HG02759 (cell line): Measurements from ENCODE around the gene BMPR1A.
"Not testable (repeated sequence)": the region's sequence is repeated elsewhere in the genome, so short reads cannot be mapped to it uniquely, and the experiment has no call there.

ENCODE experiments used
- ATAC-seq: cut with Tn5 transposase; IDR thresholded peaks from one replicate; pipeline ENCODE4 v1.9.1; 2021; ENCODE audit warnings: mild to moderate bottlenecking, moderate library complexity; ENCODE audit not compliant: unreplicated experiment

The BMPR1A gene

DNA sequence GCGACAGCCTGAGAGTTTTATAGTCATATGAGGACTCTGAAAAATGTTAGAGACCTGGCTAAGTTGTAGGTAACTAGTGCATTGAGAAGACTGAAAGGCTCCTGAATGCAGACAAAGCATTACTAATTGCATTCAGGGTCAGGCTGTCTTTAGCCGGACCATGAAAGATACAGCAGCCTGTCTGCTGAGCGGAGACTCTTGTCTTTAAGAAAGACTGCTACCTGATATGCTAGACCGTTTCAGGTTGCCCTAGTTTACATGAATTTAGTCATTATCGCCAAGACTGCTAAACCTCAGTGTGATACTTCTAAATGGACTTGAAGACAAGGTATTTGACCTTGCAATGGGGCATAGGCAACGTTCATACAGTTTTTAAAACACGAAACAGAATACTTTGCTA lies 81.2 kb downstream of the BMPR1A start:
- no peak for ATAC-seq

DNA sequence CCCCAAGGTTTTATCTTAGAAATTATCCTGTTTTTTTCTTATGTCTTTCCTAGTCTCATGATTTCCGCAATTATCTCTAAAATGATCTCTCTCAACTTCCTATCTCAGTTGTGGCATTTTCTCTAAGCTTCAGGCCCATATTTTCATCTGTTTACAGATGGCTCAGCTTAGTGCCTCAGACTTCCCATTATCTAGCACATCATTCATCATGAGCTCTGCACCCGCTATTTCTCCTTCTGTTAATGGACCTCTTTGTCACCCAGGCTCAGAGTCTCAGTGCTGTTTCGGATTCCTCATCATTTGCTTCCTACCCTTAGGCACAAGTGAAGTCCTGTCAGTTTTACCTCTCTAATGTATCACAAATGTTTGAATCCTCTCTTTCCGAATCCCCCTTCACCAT lies 84.1 kb downstream of the BMPR1A start:
- ATAC-seq = no peak

DNA sequence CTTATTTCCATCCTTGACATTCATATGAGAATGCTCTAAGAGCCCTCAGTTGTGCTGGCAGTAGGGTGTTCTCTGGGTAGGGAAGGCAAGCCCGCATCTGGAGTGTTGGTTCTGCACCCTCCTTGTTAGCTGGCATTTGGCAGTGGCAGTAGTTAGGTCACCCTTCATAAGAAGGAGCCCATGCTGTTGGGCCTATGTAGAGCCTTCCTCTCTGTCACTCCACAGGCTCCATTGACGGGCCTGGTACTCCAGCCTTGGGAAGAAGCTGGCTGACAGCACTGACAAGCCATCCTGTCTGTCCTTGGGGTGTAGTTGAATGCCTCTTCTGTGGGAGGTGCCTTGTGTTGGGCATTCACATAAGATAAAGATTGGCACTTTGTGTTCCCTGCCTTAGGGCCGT lies 89.7 kb downstream of the BMPR1A start:
- ATAC-seq = no peak

DNA sequence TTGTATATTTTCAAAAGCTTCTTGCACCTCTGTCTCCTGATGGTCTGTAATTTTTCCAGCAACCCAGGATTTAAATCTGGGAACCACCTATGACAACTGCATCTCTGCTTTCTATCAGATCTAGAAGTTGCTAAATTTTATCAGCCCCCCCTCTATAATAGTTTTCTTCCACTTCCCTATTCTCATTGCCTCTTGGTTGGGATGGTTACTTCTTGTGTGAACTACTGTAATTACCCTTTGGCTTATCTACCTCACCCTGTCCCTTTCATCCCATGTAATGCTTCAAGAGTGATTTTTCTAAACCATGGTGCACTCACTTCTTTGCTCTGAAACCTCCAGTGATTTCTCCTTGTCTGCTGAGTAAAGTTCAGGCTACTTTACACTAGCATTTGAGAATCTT lies 92.3 kb downstream of the BMPR1A start:
- ATAC-seq = no peak

DNA sequence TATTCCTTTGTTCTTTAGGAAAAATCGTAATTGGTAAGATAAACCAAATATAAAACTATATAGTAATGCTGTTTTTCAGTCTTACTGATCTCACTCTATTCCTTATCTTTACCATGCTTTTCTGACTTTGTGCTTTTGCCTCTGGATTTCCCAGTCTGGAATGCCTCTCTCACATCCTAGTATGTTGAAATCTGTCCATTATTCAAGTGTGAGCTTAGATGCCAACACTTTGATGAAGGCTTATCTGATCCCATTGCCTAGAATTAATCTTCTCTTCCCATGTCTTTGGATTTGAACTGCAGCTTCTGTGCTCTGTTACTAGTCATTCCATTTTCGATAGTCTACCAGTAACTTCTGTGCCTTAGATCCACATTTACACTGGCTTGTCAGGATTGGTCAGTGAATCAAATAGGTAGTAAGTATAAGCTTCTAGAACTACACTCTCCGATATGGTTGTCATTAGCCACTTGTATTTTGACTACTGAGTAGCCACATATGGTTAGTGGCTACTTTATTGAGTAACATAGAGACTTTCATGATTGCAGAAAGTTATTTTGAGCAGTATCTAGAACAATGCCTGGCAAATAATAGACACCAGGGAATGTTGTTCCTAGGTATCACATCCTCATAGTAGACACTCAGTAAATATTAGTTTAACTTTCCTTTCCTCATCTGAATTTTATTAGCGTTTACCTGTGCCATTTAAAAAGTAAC lies 92.9 kb downstream of the BMPR1A start:
- peak; percentile 88 for ATAC-seq

DNA sequence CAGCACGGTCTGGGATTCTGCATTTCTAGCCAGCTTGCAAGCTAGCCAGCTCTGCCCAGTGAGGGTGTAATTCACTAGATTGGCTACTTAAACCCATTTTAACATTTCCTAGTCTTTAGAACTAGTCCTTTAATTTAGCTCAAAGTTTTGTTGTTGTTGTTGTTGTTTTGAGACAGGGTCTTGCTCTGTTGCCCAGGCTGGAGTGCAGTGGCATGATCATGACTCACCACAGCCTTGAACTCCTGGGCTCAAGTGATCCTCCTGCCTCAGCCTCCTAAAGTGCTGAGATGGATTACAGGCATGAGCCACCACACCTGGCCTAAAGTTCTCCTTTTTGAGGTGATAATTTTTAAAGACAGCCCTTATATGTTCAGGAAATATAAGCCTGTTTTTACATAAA lies 94.1 kb downstream of the BMPR1A start:
- no peak for ATAC-seq

DNA sequence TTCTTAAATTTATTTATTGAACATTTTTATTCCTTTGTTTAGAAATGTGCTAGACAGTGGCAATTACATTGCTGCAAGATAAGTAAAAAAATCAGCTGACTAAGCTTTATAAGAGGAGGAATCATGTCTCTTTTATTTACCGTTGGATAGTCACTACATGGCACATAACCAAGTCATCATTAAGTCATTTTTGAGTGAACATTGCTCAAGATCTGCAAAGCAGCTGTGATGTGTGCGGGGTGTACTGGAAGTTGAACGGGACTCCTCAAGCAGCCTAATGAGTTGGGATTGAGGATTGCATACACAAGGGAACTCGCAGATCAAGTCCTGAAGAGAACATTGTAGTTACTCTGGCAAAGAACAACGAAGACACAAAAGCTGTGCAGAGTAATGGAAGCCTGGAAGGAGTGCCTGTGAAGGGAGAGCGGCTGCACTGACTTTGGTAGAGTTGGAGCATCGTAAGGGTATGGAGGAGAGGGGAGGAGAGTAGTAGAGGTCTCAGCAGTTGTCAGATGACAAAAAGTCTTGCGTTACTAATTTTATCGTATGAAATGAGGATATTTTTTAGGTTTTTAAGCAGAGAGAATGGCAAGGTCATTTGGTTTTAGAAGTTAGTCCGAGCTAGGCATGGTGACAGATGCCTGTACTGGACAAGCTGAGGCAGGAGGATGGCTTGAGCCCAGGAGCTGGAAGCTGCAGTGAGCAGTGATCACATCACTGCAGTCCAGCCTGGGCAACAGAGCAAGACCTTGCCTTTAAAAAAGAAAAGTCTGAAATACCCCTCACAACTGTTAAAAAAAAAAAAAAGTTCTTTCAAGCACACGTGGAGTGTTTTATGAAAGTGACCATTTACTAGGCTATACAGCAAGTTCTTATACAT lies 95.1 kb downstream of the BMPR1A start:
- no peak for ATAC-seq

DNA sequence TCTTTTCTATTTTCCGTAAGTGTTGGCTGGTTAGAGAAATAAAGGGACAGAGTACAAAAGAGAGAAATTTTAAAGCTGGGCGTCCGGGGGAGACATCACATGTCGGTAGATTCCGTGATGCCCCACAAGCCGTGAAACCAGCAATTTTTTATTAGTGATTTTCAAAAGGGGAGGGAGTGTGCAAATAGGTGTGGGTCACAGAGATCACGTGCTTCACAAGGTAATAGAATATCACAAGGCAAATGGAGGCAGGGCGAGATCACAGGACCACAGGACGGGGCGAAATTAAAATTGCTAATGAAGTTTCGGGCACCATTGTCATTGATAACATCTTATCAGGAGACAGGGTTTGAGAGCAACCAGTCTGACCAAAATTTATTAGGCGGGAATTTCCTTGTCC lies 97.2 kb downstream of the BMPR1A start:
- not testable (repeated sequence) for ATAC-seq

DNA sequence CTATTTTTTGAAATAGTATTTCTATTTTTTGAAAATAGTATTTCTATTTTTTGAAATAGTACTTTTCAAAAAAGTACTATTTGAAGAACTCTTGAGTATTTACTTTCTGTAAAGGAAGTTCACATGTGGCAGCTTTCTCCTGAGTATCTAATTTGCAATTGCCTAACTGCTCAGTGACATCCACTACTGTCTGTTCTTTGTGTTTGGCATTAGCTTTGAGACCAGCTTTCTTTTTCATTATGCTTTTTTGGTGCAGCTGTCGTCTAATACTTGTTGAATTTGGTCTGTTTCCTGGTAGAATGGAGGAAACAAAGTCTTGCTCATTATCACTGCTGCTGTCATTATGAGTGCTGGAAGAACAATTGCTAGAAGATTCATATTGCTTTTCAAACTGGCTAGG lies 99.1 kb downstream of the BMPR1A start:
- ATAC-seq = no peak

DNA sequence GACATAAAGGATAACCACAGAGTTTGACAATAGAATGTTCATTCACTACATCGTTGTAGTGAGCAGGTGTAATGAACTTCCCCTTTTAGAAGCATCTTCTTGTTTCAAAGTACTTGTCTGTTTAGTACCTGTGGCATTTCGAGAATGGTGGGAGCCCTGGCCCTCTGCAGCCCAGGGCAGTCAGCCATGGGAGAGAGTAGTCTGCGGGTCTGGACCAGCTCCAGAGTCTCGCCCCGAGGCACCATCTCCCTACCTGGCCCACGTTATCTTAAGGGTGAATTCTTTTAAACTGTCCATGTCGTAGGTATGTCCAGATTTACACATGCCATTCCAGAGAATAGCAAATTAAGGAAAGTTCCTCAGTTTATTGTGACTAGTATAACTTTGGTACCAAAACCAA lies 99.7 kb downstream of the BMPR1A start:
- ATAC-seq = no peak

DNA sequence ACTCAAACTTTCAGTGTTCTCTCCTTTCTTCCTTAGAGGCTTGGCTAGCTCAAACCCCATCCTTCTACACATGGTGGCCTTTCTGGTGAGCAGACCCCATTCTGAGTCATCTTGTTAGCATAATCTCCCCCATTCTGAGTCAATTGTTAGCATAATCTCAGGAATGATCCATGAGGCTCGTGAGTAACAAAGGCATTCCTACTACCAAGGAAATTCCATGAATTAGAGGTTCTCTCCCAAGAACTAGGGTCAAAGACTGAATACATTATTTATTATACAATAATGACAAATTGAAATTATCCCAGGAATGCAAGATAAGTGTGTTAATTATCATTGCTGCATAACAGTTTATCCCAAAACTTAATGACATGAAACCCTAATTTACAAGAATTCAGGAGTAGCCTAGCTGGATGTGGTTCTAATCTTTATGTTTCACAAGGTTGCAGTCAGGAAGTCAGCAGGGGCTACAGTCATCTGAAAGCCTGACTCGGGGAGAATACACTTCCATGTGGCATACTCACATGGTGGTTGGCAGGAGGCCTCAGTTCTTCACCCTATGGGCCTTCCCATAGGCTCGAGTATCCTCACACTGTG lies 100.8 kb downstream of the BMPR1A start:
- no peak for ATAC-seq

DNA sequence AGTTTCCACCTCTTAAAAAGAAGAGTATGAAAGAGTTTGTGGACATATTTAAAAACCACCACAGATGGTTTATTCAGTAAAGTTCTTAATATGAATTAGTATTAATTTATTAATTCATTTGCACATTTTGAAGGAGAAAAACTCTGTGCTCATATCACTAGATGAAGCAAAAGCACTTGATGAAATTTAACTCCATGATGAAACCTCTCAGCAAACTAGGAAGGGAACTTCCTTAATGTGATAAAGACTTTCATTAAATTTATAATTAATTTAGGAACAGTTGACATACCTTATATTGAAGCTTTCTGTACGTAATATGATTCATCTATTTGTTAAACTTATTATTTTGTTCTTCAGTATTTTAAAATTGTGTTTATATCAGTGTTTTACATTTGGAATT lies 101.6 kb downstream of the BMPR1A start:
- ATAC-seq = no peak

DNA sequence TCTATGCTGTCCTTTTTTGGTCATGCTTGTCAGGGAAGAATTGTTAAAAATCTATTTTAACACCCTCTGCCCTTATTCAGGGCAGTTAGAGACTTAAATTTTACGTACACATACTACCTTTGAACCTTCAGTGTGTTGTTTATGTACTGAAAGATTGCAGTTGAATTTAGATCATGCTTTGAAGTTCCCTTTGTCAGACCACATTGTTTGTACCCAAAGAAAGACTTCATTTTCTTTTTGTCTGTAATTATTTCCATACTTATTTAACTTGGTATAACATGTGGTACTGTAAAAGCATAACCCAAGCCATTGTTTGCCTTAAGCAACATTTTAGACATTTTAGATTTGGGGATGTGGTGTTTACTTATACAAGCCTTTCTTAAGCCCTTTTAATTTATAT lies 104.9 kb downstream of the BMPR1A start:
- ATAC-seq = no peak

DNA sequence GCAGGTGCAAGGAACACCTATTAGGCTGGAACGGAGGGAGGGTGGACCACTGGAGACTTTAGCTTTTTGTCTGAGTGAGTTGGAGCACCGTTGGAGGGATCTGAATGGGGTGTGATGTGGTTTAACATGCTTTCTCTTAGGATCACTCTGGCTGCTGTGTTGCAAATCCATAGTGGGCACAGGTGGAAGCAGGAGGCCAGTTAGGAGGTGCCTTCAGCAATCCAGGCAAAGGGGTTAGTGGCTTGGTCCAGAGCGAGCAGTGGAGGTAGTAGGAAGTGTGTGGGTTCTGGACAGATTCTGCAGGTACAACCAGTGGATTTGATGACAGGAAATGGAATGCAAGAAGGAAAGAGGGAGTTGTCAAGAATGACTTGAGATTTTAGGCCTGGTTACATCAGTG lies 106.0 kb downstream of the BMPR1A start:
- no peak for ATAC-seq

DNA sequence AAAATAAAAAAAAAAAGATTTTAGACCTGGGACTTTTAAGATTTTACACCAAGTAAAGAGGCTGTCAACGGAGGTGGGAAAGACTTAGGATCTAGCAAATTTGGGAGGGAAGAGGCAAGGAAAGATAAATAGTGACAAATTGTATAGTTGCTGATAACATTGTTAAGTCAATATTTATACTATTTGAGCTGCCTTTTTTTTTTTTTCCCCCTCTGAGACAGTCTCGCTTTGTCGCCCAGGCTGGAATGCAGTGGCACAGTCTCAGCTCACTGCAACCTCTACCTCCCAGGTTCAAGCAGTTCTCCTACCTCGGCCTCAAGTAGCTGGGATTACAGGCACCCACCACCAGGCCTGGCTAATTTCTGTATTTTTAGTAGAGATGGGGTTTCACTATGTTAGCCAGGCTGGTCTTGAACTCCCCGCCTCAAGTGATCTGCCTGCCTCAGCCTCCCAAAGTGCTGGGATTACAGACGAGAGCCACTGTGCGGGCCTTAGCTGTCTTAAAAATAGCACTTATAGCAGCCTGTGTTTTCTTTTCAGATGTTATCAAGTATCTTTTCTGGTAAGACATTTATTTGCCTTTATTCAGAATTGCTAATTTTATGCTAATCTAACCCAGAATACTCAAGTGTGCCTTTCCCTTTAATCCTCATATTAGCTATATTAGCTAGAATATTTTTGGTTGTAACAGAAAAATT lies 106.5 kb downstream of the BMPR1A start:
- no peak for ATAC-seq

DNA sequence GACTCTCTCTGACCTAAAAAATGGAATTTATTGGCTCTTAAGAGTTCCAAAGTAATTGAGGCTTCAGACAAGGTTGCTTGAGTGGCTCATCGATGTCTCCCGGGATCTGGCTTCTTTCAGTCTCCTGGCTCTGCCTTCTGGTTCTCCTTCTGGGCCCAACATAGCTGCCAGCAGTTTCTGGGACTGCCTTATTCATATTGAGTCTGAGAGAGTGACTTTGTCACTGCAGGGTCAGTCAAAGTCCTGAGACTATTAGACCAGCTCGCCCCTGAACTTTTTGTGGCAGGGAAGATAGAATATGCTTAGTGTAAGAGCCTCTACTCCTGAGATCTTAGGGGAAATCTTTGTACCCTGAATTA lies 107.0 kb downstream of the BMPR1A start:
- ATAC-seq = no peak

DNA sequence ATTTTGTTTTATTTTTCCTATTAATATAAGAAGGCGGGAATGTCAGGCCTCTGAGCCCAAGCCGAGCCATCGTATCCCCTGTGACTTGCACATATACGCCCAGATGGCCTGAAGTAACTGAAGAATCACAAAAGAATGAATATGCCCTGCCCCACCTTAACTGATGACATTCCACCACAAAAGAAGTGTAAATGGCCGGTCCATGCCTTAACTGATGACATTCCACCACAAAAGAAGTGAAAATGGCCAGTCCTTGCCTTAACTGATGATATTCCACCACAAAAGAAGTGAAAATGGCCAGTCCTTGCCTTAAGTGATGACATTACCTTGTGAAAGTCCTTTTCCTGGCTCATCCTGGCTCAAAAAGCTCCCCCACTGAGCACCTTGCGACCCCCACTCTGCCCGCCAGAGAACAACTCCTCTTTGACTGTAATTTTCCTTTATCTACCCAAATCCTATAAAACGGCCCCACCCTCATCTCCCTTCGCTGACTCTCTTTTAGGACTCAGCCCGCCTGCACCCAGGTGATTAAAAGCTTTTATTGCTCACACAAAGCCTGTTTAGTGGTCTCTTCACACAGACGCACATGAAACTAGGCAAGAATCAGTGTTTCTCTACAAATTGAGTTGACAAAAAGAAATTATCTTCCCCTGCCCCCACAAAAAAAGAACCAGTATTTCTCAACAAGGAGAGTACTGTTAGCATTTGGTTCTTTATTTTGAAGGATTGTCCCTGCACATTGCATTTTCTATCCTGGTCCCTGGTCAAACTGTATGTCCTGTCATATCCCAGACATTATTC lies 108.8 kb downstream of the BMPR1A start:
- ATAC-seq = not testable (repeated sequence)

DNA sequence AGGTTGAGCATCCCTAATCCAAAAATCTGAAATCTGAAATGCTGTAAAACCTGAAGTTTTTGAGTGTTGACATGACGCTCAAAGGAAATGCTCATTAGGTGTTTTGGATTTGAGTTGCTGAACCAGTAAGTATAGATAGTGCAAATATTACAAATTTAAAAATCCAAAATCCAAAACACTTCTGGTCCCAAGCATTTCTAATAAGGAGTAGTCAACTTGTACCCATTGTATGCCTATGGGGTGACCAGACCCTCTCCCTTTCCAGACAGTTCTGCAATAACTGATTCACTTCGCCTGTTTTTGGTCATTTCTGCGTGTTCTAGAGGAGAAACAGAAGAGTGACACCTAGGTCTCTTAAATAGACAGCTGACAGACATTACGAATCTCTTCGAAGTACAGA lies 110.7 kb downstream of the BMPR1A start:
- ATAC-seq = no peak

DNA sequence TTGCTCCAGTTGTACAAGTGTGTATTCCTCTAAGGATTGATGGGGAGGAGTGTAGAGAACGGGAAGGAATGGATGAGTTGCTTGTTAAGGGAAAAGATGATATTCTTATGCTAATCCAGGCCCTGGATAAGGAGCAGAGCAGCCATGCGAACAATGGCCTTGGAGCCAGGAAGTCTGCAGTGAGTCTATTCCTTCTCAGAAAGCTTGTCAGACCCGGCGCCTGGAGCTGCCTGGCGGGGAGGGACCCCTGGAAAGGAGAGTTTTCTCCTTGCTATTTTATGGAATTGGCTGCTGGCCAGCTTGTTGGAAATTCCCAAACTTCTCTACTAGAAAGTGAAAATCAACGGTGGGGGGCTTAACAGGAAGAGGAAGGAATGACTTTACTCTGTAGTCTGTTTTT lies 111.9 kb downstream of the BMPR1A start:
- ATAC-seq = no peak

DNA sequence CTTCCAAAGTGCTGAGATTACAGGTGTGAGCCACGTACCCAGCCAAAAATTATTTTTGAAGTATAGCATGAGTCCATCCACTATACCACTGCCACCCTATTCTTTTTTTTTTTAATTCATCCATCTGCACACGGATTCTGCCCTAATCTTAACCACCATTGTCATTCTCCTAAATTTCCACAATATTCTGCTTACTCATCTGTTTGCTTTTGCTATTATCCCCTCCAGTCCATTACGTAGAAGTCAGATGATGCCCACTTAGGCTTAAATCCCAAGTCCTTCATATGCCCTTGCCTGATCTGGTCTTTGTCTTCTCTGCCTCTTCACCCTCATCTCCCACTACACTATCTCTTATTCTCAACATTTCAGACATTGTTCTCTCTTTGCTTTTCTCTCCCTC lies 114.3 kb downstream of the BMPR1A start:
- ATAC-seq = no peak
